ENCODE data around the gene ALDH3A1. TPM values are rescaled to one million over a fixed set of nuclear protein-coding genes. Genes with fewer than 3 reads are reported as not detected.
A peak's percentile ranks its signal among the peaks of the same experiment; 100 is the strongest.

ALDH3A1 gene
- total RNA-seq, 1 donor from 2014 or later = 1.0 TPM

DNA sequence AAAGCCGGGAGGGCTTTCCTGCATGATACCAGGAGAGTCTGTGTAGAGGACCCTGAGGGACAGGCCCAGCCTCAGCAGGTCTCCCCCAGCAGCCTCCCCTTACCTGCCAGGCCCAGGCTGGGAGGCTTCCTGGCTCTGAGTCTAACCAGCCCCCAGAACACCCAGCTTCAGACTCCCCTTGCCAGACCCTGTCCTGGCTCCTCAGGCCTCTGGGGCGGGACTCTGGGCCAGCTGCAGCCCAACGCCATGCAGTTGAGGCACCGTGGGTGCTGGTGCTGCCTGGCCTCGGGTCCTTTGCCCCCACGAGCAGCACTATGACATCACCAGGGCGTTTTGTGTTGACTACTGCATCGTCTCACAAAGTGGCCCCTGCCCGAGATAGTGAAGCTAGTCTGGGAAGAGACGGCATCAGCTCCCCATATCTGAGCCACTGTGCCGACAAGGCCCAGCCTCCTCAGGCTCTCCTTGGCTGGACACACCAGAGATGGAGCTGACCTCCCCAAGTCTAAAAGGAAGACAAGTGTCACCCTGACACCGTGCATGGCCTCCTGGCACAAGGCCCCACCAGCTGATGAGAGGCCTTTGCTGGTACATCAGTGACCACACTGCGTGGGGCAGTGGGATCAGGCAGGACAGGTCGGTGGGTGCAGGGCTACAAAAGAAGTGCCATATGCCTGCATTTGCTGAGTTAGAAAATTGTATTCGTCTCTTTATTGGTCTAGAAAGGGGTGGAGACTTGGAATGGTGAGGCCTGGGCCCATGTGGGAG lies 10.6 kb downstream of the ALDH3A1 start:
- H3K27ac Mint-ChIP-seq = no peak overlapping the region
- no peak for DNase-seq (ENCODE audit: low spot score, unreplicated experiment)
- H3K27me3 Mint-ChIP-seq = peaks cover 10% of the 10 kb centered on the region
- TF ChIP-seq, protein P1, sequence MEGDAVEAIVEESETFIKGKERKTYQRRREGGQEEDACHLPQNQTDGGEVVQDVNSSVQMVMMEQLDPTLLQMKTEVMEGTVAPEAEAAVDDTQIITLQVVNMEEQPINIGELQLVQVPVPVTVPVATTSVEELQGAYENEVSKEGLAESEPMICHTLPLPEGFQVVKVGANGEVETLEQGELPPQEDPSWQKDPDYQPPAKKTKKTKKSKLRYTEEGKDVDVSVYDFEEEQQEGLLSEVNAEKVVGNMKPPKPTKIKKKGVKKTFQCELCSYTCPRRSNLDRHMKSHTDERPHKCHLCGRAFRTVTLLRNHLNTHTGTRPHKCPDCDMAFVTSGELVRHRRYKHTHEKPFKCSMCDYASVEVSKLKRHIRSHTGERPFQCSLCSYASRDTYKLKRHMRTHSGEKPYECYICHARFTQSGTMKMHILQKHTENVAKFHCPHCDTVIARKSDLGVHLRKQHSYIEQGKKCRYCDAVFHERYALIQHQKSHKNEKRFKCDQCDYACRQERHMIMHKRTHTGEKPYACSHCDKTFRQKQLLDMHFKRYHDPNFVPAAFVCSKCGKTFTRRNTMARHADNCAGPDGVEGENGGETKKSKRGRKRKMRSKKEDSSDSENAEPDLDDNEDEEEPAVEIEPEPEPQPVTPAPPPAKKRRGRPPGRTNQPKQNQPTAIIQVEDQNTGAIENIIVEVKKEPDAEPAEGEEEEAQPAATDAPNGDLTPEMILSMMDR (IDR thresholded peaks at IDR 0.05; ENCODE audit: unreplicated experiment) = no peak
- peaks cover 6% of the 10 kb centered on the region for H3K4me1 Mint-ChIP-seq (ENCODE audit: low read depth)
- H3K9me3 Mint-ChIP-seq (ENCODE audit: low read depth) = no peaks in the 10 kb centered on the region
- no peaks in the 10 kb centered on the region for H3K36me3 Mint-ChIP-seq (ENCODE audit: insufficient read depth)
- no peak overlapping the region for H3K4me3 Mint-ChIP-seq (ENCODE audit: low read depth)

DNA sequence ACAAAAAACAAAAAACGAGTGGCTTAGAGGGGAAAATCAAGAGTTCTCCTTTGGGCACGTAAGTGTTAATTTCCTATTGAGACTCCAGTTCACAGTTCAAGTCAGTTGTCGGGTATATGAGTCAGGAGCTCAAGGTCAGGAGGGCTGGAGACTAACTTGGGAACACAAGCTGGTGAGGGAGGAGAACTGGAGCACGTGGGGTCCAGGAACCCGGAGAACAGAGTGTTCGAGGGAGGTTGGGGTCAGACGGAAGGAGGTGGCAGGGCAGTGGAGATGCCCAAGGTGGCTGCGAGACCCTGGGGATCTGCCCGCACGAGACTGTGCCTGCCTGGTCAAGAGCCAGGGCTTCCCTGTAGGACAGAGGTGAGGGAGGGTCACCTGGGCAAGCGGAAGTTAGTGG lies 12.0 kb downstream of the ALDH3A1 start:
- Mint-ChIP-seq H3K4me1 (ENCODE audit: low read depth) (peaks cover 6% of the 10 kb centered on the region), H3K27ac (no peak overlapping the region), H3K9me3 (ENCODE audit: low read depth) (no peaks in the 10 kb centered on the region), H3K36me3 (ENCODE audit: insufficient read depth) (no peaks in the 10 kb centered on the region), H3K27me3 (peaks cover 16% of the 10 kb centered on the region), H3K4me3 (ENCODE audit: low read depth) (no peak overlapping the region)
- no peak for DNase-seq (ENCODE audit: low spot score, unreplicated experiment)
- TF ChIP-seq, protein P1 (IDR thresholded peaks at IDR 0.05; ENCODE audit: unreplicated experiment) = no peak

DNA sequence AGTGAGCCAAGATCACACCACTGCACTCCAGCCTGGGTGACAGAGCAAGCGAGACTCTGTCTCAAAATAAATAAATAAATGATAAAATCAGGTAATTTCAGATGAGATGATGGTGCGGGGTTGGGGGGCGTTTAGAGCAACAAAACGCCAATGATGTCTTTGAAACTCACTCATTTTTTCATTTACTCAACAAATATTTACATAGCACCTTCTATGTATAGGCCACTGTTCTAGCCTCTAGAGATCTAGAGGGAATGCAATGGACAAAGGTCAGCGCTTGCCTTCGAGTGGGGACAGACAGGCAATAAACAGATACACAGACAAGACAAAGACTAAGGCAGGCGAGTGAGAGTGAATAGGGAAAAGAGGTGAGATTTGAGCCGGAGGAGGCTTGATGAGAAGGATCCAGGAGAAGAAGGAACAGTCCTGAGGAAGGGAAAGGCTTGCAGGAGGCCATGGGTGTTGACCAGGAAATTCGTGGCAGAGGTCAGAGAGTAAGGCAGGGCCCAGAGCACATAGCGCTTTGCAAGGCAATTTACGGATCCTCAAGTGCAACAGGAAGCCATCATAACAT lies 14.1 kb downstream of the ALDH3A1 start:
- TF ChIP-seq, protein P1 (IDR thresholded peaks at IDR 0.05; ENCODE audit: unreplicated experiment) = no peak

DNA sequence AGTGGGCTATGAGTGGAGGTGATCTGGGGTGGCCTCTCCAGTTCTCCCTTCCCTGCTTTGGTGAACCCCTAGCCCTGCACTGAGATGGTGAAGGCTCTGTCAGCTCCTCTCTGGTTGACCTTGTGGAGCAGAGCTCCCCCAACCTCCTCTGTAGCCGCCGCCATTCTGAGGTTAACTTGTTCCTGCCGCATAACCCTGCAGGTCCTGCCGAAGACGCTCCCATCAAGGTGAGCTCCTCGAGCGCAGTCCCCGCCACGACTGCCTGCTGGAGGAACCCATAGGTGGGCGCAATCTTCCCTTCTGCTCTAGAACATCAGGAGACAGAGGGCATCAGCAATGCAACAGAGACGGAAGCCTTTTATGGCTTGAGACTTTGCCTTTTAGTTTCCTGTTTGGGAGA lies 16.5 kb downstream of the ALDH3A1 start:
- Mint-ChIP-seq H3K4me1 (ENCODE audit: low read depth) (peaks cover 6% of the 10 kb centered on the region), H3K4me3 (ENCODE audit: low read depth) (no peak overlapping the region), H3K27me3 (peaks cover 23% of the 10 kb centered on the region), H3K36me3 (ENCODE audit: insufficient read depth) (no peaks in the 10 kb centered on the region), H3K27ac (no peak overlapping the region), H3K9me3 (ENCODE audit: low read depth) (no peaks in the 10 kb centered on the region)
- no peak for DNase-seq (ENCODE audit: low spot score, unreplicated experiment)
- TF ChIP-seq, protein P1 (IDR thresholded peaks at IDR 0.05; ENCODE audit: unreplicated experiment) = no peak

More for the DNA sequence above, 14.1 kb downstream of the ALDH3A1 start:
- Mint-ChIP-seq H3K27ac (peak overlapping the region; percentile 18), H3K4me1 (ENCODE audit: low read depth) (peaks cover 6% of the 10 kb centered on the region), H3K36me3 (ENCODE audit: insufficient read depth) (no peaks in the 10 kb centered on the region), H3K4me3 (ENCODE audit: low read depth) (no peak overlapping the region), H3K9me3 (ENCODE audit: low read depth) (no peaks in the 10 kb centered on the region), H3K27me3 (peaks cover 23% of the 10 kb centered on the region)
- no peak for DNase-seq (ENCODE audit: low spot score, unreplicated experiment)

DNA sequence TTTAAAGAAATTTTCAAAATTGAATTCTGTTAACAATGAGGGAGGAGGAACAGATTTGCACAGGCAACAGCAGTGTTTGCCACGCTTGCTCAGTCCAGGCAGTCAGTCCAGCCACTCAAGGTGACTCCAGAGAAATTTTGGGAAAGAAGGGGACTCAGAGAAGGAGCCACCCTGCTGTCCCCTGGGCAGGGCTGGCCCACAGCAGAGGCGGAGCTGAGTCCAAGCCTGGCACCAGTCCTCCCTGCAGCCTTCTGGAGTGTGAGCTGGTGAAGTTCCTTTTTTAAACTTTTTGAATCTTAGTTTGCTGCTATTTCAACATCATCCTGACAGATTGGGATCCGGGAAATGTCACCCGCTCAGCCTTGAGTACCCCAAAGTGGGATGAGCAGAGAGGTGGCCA lies 17.3 kb downstream of the ALDH3A1 start:
- H3K27me3 Mint-ChIP-seq = peaks cover 19% of the 10 kb centered on the region
- TF ChIP-seq, protein P1 (IDR thresholded peaks at IDR 0.05; ENCODE audit: unreplicated experiment) = no peak

More for the DNA sequence above, 17.3 kb downstream of the ALDH3A1 start:
- Mint-ChIP-seq H3K27ac (no peak overlapping the region), H3K4me3 (ENCODE audit: low read depth) (no peak overlapping the region), H3K36me3 (ENCODE audit: insufficient read depth) (no peaks in the 10 kb centered on the region), H3K9me3 (ENCODE audit: low read depth) (no peaks in the 10 kb centered on the region), H3K4me1 (ENCODE audit: low read depth) (peaks cover 6% of the 10 kb centered on the region)
- no peak for DNase-seq (ENCODE audit: low spot score, unreplicated experiment)

Data from progenitor cell of endocrine pancreas (in vitro differentiated cells).